Uterus (tissue), 2 donors: ENCODE data around the gene FGFRL1.

Experiments
- CTCF ChIP-seq, 4 experiments: fragments of 200-600 bp in 2 of 4; fragments of 450-650 bp in 2 of 4; sonication (generic) in 2 of 4; IDR thresholded peaks; one replicate each; pipeline ENCODE4 v1.5.1; 2016 to 2019; ENCODE audit warnings: antibody characterized with exemption in 4 of 4, mild to moderate bottlenecking in 2 of 4, moderate library complexity in 1 of 4
- POLR2A ChIP-seq, 2 donors: fragments of 450-650 bp; IDR thresholded peaks; one replicate each; pipeline ENCODE4 v1.6.1; 2016; ENCODE audit warnings: antibody characterized with exemption in 2 of 2, mild to moderate bottlenecking in 1 of 2, moderate library complexity in 1 of 2

- TF ChIP-seq CTCF (IDR thresholded peaks at IDR 0.05) (no peak), POLR2A (IDR thresholded peaks at IDR 0.05) (no peak)
Measured at GRCh38 chr4:1004557-1005485, 6.6 kb upstream of the FGFRL1 start.
